DMS79 (cell line): ENCODE results near the gene TSPAN18.

Experiments
- DNase-seq: peaks from one replicate; lab custom pipeline; 2025; lab: John Stamatoyannopoulos, UW

Gene TSPAN18

DNA sequence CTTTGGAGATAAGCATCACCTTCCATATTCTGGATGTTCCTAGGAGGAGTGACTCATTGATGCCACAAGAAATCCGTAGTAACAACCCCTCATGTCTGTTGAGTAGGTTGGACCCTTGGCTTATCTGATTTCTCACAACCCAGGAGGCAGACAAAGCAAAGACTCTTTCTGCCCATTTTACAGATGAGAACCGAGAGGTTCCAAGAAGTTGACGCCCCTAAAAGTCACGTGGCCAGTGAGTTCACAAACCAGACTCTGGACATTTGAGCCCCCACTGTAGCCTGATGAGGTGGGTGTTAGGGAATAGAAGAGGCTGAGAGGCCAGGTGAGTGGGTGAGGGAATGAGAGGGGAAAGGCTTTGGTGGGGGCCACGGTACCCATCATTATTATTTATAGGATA lies 70.3 kb downstream of the TSPAN18 start:
- DNase-seq, result no peak

DNA sequence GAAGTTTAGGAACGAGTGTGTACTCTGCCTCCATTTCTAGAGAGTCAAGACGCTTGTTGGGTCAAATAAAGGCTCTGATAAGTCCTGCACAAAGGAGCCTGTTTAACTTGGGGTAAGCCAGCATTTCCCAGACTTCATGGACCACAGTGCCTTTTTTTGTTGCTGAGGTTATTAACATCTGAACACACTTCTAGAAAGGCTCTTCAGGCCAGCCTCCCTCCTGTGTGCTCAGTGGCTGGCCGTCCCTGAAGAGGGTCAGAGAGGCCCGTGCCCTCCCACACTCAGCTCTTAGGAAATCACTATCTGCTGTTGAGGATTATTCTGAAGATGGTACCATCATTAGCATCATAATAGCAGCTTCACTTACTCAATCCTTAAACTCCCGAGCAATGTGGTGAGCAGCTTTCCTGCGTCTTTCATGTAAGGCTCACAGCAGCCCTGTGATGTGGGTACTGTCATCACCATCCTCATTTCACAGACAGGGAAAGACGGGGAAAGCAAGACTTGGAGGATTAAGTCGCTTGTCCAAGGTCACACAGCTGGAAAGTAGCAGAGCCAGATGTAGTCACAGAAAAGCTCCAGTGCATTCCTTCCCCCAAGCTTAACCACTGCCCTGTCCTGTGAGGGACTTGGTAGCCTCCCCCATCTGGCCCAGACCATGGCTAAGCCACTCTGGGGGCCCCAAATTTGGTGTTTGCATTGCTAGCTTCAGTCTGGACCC lies 71.3 kb downstream of the TSPAN18 start:
- DNase-seq, result no peak

DNA sequence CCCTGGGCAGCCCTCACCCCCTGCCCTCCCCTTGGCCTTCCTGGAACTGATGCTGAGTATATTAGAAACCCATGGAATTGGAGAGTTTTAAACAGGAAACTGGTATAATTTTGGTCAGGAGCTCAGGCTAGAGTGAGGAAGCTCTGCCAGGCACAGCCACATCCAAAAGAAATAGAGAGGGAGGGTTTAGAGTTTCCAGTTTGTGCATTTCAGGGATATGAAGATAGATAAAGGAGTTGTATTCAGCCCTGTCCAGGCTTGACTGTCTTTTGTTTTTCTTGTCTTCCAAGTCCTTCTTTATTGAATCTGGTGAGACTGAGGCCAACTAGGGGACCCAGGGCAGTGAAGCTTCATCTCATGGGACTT lies 71.8 kb downstream of the TSPAN18 start:
- no peak for DNase-seq

DNA sequence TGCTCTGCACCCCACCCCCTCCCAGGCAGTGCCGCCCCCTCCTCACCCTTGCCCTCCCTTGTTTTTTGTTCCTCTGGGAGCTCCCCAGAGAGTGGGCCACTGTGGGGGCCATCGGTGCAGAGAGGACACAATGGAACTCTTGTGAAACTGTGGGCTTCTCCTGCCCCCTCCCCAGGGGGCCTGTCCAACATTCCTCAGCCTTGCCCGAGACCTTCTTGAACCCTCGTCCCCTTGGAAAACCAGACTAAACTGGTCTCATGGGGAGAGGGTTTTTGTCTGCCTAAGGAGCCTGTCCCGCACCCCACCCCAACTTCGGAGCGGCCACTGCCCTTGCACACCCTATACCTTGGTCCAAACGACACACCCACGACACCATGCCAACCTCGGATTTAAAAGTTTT lies 72.2 kb downstream of the TSPAN18 start:
- no peak for DNase-seq

DNA sequence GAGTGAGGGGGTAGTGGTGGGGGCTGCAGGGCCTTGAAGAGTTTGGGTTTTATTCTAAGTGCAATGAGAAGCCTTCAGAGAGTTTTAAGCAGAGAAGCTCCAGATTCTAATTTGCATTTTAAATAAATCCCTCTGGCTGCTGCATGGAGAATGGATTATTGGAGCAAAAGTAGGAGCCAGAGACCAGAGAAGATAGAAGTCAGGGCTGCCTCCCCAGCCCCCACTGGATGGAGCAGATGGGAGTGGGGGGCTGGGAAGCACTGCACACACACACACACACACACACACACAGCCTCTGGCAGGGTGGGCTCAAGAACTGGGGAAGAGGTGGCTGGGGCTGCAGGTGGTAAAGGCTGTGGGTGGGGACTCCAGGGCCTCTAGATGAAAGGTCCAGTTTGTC lies 75.6 kb downstream of the TSPAN18 start:
- no peak for DNase-seq

DNA sequence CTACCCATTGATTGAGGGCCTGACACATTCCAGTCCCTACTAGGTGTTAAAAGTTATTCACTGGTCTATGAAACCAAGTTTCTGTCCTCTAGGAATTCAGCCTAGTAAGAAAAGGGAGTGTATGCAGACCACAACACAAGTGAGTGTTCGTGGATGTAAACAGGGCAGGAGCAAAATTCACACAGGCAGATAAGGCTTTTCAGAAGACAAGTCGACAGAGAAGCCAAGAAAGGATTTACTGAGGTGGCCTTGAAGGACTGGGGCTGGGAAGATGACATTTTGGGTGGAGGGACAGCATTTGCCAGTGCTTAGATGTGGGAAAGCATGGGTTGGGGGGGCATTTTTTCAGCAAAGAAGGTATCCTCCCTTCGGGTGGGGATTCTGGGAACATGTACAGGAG lies 76.2 kb downstream of the TSPAN18 start:
- DNase-seq, result no peak

DNA sequence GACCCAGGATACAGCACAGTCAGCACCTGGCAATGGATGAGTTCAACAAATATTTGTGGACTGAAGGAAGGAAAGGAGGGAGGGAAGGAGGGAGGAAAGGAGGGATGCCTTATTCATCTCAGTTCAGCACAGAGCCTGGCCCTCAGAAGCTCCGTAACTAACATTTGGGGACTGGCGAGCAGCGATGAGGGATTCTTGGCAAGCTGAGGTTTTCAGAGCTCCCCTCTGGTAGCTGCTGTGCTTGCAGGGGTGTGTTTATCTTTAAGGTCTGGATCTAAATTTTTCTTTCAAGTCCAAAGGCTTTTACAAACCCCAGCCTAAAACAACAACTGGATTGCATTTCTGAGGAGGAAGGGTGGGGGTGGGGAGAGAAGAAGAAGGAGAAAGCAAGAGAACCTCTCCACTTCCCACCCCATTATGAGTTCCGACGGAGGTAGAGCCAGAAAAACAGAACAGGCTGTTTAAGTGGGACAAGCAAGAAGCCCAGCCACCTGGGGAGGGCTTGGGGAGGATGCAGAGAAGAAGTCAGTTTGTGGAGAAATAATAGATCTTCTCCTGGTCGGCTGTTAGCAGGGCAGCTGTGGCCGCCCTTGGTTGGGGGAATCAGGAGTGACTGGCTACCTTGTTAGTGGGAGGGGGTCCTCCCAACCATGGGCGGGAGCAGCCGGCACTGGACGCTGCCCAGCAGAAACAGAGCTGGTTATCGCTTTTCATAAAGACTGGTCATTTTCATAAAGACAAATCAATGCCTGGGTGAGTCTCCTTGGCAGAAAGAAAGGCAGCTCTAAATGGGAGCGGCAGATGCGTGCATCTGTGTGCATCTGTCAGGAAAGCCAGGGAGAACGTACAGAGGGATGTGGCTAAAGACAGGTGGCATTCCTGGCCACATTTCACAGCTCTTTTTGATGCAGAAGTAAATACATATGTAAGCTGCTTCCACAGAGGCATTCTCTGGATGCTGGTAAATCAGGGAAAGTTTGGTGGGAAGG lies 78.0 kb downstream of the TSPAN18 start:
- DNase-seq, result no peak

DNA sequence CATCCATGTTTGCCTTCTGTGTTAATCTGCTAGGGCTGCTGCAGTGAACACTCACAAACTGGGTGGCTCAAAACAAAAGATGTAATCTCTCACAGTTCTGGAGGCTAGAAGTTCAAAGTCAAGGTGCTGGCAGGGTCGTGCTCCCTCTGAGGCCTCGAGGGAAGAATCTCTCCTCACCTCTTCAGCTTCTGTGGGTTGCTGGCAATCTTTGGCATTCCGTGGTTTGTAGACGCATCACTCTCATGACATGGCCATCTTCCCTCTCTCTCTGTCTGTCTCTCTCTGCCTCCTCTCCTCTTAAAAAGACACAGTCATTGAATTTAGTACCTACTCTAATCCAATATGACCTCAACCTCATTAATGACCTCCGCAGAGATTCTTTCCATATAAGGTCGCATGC lies 78.8 kb downstream of the TSPAN18 start:
- DNase-seq, result no peak

DNA sequence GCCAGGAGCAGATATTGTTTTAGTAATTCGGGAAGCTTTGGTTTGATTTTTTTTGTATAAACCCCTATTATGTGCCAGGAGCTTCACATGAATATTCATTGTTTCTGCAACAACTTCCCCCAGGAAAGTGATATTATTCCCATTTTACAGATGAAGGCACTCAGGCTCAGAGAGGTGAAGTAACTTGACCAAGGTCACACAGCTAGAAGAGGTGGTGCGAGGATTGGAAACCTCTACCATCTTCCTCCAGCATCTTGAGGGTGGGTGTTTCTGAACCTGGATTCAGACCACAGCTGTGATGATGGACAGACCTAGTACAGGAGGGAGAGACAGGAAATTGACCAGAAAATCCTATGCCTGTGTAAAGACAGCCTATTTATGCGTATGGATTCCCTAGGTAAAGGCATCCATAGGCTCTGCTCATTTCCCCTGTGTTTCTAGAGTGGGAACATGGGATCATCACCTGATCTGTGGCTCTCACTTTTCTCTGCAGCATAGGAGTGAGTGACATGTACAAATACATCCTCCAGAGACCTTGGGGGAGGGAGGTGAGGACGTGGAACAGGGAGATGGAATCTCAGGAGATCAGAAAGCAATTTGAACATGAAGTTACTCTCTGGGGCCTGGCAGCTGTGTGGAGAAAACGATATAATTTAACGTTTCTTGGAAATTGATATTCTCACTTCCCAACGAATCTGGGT lies 81.4 kb downstream of the TSPAN18 start:
- no peak for DNase-seq

DNA sequence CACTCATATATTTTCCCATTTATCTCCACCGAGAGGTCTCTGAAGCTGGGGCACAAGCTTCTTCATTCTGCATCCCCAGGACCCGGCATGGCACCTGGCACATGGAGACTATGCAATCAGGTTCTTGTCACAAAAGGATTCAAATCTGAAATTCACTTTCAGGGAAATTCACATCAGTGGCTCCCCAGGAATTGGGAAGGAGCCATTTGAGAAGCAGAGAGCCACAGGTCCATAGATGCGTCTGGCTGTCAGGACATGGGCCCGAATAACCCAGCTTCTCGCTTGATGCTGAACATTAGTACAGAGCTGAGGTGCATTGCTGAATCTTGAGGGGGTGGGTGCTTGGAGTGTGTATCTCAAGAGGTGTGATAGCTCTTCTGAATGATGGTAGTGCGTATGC lies 82.5 kb downstream of the TSPAN18 start:
- no peak for DNase-seq

DNA sequence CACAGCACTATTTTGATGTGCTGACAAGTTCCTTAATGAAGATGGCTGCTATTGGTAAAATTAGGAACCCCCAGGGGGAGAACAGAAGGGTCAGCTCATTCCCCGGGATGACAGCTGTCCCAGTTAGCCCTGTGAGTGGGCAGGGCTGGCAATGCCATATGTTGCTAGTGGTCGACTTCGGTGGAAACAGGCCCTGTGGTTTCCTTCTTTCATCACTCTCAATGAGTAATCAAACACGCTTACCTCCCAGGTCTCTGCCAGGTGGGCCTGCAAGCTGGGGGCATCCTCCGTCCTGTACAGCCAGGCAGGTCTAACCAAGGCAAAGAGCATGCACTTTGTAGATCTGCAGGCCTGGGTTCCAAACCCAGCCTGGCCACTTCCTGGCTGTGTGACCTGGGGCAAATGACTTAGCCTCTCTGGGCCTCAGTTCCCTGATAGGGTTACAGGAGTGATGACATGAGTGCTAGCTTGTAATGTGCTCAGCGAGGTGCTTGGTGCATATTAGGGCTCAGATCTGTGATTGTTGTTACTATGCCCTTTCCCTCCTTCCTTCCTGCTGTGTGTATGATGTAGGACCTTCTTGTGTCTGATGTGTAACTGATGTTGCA lies 85.2 kb downstream of the TSPAN18 start:
- DNase-seq, result no peak

DNA sequence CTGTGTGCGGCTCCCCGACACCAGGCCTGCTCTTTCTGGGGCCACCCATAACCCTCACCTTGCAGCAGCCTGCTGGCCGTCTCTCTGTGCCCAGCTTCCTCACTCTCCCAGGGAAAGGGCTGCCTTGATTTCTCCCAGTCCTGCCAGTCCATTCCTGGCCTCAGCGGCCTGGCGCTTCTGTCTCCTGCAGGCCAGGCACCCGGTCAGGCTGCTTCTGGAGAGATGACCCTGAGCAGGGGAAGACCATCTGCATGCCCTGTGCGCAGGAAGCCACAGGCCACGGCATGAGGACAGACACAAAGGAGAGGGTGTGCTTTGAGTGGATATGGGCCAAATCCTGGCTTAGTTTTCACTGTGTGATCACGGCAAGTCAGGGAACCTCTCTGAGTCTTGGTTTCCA lies 86.2 kb downstream of the TSPAN18 start:
- DNase-seq, result no peak

DNA sequence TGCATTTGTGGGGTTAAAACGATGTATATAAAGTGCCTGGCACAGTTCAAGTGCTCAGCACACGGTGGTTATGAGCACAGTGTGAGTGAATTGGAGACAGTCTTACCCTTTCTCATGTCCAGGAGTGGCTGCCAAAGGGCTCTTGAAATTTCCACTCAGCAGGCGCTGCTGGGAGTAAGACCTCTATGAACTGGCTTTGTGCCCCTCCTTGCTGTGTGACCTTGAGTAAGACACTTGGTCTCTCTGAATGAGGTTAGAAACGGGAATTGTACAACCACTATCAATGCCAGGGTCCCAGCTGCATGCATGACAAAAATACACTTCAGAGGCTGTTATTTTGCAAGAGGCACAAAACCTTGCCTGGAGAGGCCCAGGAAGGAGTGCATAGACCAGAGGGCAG lies 86.6 kb downstream of the TSPAN18 start:
- peak; percentile 75 for DNase-seq

DNA sequence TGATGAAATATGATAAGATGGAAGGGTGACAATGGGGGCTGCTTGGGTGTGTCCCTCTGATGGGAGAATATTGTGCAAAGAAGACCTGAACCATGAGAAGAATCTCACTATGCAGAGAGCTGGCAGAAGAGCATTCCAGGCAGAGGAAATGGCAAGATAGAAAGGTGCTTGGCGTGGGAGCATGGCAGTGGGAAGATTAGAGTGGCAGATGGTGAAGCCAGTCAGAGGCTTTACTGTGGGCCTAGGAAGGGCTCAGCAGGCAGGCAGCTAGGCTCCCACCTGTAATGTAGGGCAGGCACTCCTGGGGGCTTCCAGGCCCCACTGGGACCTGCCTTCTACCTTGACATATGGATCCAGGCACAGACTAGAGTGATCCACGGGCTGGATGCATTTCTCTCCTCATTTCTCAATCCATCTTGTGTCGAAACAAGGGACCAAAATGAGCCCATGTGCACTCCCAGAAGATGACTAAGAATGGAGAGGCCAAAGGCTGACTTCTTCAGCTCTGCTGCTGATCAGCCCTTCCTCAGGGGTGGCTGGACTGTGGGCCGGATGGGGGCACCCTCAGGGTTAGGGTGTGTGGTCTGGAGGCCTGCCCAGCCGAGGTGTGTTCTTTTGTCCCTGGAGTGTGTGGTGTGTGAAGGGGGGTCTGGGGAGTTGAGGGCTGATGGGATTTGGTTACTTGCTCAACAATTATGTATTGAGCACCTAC lies 88.3 kb downstream of the TSPAN18 start:
- DNase-seq, result no peak

DNA sequence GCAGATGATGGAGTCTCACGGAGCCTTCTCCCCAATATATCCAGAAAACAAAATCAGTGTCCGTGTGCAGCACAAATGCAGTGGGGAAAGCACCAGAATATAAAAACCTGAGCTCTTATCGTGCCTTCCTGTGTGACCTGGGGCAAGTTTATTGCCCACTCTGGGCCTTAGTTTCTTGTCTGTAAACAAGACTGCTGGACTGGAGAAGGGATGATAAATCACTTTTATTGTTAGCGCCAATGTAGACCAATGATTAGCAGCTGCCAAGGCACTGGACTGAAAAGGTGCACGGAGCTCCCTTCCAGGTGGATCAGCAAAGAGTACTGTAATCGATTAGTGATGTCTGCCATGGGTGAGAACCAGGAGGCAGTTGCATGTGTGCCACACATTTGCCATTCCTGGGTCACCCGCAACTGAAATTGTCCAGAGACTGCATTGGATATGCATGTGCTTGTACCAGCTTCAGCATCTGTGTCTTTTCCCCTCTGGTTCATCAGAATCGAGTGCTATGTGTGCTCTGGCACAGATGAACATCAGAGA lies 89.2 kb downstream of the TSPAN18 start:
- no peak for DNase-seq

DNA sequence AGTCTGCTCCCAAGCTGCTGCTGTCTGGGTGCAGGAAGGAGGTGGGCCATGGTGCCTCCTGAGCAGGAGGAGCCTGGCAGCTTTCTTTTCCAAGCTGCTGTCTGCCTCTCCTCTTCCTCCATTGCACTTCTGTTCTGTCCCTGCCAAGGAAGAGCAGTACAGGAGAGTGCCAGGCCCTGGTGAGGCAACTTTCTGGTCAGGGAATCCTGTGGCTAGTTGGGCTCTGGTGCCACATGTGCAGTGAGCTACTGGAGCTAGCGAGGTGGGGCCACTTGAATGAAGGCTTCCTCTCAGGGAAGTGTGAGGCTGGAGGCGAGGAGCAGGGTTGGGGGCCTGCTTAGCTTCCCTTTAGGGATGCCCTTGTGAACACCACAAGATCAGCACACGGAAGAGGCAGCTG lies 90.0 kb downstream of the TSPAN18 start:
- no peak for DNase-seq

DNA sequence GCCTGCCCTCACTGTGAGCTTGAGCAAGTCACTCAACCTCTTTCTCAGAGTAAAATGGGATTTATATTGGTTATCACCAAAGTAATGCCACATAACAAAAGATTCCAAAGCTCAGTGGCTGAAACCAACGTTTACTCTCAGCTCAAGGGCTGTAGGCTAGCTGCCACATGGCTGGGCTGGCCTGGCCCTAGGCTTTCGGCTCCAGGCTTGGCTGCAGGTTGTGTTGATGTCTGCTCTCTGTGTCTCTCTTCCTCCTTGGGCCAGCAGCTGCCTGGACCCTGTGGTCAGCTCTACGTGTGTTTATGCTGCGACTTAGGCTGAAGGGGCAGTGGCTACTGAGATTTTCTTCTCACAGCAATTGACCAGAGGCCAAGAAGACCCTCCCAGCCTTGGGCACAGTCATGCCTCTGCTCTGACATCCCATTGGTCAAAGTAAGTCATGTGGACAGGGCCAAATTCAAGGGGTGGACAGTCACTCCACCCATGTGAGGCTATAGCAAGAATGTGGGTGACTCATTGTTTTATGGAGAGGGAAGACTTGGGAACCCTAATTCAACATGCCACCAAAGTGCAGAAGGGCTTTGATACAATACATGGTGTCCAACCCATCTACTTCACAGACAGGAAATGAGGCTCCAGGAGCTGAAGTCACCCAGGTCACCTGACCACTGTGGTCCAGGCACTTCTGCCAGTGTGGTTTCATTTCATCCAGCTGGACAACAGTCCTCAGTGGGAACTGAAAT lies 90.6 kb downstream of the TSPAN18 start:
- no peak for DNase-seq

DNA sequence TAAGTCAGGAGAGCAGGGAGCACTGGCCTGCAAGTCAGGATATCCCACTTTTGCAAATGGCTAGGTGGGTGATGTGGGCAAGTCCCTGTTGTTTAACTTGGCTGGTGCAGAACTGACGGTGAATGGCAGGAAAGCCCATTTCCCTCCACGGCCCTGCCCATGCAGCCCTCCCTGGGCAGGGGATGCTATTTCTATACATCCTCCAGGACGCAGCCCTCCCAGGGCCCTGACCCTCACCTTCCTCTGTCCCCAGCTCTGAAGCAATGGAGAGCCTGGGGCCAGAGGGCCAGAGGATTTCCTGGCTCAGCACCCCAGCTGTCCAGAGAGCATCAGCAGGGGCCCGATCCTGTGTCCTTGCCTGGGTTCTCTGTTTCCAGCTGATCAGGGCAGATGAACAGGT lies 91.3 kb downstream of the TSPAN18 start:
- no peak for DNase-seq

DNA sequence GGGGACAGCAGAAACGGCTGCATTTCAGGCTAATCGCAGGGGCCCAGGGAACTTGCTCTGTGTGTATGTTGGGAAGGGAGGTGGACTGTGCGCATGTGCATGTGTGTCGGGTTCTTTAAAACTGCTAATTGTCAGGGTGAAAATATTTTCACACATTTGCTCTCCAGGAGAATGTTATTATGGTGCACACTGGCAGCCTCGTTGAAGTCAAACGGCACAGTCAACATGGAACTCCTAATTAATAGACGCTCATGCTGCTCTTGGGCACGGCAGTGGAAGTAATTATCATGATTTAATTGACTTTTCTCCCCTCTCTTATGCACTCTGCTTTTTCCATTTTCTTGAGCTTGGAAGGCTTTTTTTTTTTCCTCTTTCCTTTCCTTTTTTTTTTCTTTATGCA lies 92.6 kb downstream of the TSPAN18 start:
- no peak for DNase-seq

DNA sequence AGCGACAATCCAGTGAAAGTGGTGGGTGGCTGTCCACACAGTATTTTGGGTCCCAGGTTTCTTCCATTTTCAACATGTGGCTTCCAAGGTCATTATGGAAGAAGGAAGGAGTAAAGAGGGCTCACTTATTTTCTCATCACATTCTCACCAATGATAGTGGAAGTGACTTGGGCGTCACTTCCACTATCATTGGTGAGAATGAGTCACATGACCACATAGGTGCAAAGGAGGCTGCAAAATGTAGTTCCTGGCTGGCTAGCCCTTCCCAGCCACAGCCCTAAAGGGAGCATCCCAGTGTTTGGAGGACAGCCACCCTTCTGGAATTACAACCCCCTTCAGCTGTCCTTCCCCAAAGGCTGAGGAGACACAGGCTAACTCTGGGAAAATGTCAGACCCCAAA lies 95.6 kb downstream of the TSPAN18 start:
- DNase-seq, result no peak

DNA sequence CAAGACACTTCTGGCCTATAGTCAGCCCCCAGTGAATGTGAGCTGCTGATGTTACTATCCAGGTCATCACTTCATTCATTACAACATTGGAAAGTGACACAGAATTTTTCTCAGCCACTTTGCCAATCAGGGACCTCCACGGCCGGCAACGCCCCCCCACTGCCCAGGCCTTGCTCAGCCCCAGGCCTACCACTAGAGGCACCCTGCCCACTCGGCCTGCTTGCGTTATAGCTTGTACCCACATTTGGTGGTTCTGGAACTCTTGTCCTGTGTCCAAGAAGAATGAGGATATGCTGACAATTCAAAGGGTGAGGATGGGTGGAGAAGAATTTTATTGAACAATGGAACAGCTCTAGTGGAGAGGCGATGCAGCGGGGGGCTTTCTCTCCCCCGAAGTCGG lies 96.2 kb downstream of the TSPAN18 start:
- DNase-seq, result no peak
